GM12878 (cell line): ENCODE data around the gene RIMBP2. TPM values are rescaled to one million over a fixed set of nuclear protein-coding genes. Genes with fewer than 3 reads are reported as not detected.

Source experiments
- BCLAF1 ChIP-seq: fragments of 450-650 bp; IDR thresholded peaks from 2 replicates; pipeline ENCODE4 v1.6.1; 2017; ENCODE audit warnings: antibody characterized with exemption, mild to moderate bottlenecking, moderate library complexity
- CBFB ChIP-seq: IDR thresholded peaks from 2 replicates; pipeline ENCODE4 v1.6.1; 2016; ENCODE audit warnings: antibody characterized with exemption, low read depth
- CTCF ChIP-seq, 3 experiments: IDR thresholded peaks in 2 of 3; conservative IDR thresholded peaks in 1 of 3; 2 replicates each; pipeline ENCODE4 v1.5.1; 2011; ENCODE audit warnings: low read depth in 3 of 3, low read length in 3 of 3, mild to moderate bottlenecking in 3 of 3, control low read depth in 2 of 3, moderate library complexity in 2 of 3, inconsistent platforms in 1 of 3, mixed read lengths in 1 of 3; ENCODE audit not compliant: control insufficient read depth in 2 of 3, insufficient read depth in 1 of 3; ENCODE audit errors: extremely low read depth in 1 of 3
- E2F8 ChIP-seq: fragments of 450-650 bp; IDR thresholded peaks from 2 replicates; pipeline ENCODE4 v1.6.1; 2018; ENCODE audit warnings: mild to moderate bottlenecking, low read depth, moderate library complexity; ENCODE audit not compliant: partially characterized antibody
- POLR2AphosphoS2 ChIP-seq: IDR thresholded peaks from 2 replicates; pipeline ENCODE4 v1.6.1; 2011; ENCODE audit warnings: low read depth, mild to moderate bottlenecking, low read length, improper control_type of control experiment, moderate library complexity
- RAD21 ChIP-seq: IDR thresholded peaks from 2 replicates; pipeline ENCODE4 v1.6.1; 2011; ENCODE audit warnings: mild to moderate bottlenecking, low read depth, low read length, moderate library complexity; ENCODE audit not compliant: insufficient read depth
- ZBTB11 ChIP-seq: fragments of 450-650 bp; formaldehyde crosslinking; IDR thresholded peaks from 2 replicates; pipeline ENCODE4 v1.5.0; 2022; ENCODE audit warnings: mild to moderate bottlenecking, missing genetic modification characterization
- ZBTB4 ChIP-seq: fragments of 450-650 bp; formaldehyde crosslinking; IDR thresholded peaks from 2 replicates; pipeline ENCODE4 v1.4.0; 2022; ENCODE audit warnings: mild to moderate bottlenecking, moderate library complexity
- polyA plus RNA-seq, 11 experiments: library from polyadenylated mRNA; depleted of rRNA in 4 of 11; unstranded in 6 of 11; stranded (reverse) in 5 of 11; fragments of >200 nt; fragmentation: Nextera tagmentation in 4 of 11; fragmentation: Illumina TruSeq in 1 of 11; extraction: Ambion mirVana in 4 of 11; extraction: Trizol in 1 of 11; gene quantifications; 1 replicate in 1 of 11; 2 replicates in 10 of 11; pipeline versions ENCODE4 v1.2.1 to v1.2.3, GENCODE V29; 2011 to 2016; ENCODE audit warnings: inconsistent platforms in 2 of 11, missing spikeins in 2 of 11, low read depth in 1 of 11
- total RNA-seq, 4 experiments: library from RNA; depleted of rRNA in 3 of 4; stranded (reverse); fragments of >200 nt in 3 of 4; fragmentation: Illumina TruSeq in 1 of 4; extraction: Trizol in 1 of 4; gene quantifications; 2 replicates each; pipeline versions ENCODE4 v1.2.1 to v1.2.3, GENCODE V29; 2013 to 2021

RIMBP2 gene
- total and polyA plus RNA-seq, 10 of the 15 experiments (the other 5 are each of a cell fraction or from before 2014, with no cell fraction given), result 0.04 to 2.9 (median 0.07) TPM; not detected in 1

- TF ChIP-seq ZBTB11 (CRISPR knock-in tag) (no peak), E2F8 (no peak), ZBTB4 (CRISPR knock-in tag) (no peak), BCLAF1 (no peak), CBFB (no peak), CTCF (IDR thresholded peaks at IDR 0.05 in 2 of 3, conservative IDR thresholded peaks at IDR 0.05 in 1 of 3; ENCODE audit: control insufficient read depth in 2 of 3, extremely low read depth in 1 of 3, insufficient read depth in 1 of 3, low read depth in 3 of 3, low read length in 3 of 3) (no peak), POLR2AphosphoS2 (no peak), RAD21 (no peak)
- TF ChIP-seq, all 136 proteins: peak for 0
Observed at GRCh38 chr12:130744274-130744673, 28.2 kb upstream of the RIMBP2 start (continued).
